Epidermal melanocyte (primary cell): Measurements from ENCODE around the gene DEPP1.

Experiments
- DNase-seq: peaks from one replicate; pipeline ENCODE4 v3.0.0; 2011; ENCODE audit warnings: low spot score; ENCODE audit not compliant: insufficient read length

DEPP1 gene

DNA sequence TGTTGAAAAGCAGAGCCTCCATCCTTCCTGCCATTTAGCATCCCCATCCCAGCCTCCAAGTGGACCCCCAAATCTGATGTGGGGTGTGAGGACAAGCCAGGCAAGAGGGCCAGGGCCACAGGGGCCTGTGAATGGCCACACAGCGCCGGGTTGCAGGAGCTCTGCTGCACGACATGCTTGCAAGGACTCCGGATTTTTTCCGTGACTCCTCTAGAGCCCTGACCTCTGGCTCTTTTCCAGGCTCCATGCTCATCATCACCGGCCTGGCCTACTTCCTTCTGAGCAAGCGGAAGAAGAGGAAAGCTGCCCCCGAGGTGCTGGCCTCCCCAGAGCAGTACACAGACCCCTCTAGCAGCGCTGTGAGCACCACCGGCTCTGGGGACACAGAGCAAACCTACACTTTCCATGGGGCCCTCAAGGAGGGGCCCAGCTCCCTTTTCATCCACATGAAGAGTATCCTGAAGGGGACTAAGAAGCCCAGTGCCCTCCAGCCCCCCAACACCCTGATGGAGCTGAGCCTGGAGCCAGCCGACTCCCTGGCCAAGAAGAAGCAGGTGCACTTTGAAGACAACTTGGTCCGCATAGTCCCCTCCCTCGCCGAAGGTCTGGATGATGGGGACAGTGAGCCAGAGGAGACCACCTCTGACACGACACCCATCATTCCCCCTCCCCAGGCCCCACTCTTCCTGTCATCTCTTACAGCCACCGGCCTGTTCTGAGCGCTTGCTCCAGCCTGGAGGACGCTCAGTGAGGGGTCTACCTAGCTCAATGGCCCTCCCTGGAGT, 44.0 kb downstream of the DEPP1 start:
- DNase-seq, result no peak

DNA sequence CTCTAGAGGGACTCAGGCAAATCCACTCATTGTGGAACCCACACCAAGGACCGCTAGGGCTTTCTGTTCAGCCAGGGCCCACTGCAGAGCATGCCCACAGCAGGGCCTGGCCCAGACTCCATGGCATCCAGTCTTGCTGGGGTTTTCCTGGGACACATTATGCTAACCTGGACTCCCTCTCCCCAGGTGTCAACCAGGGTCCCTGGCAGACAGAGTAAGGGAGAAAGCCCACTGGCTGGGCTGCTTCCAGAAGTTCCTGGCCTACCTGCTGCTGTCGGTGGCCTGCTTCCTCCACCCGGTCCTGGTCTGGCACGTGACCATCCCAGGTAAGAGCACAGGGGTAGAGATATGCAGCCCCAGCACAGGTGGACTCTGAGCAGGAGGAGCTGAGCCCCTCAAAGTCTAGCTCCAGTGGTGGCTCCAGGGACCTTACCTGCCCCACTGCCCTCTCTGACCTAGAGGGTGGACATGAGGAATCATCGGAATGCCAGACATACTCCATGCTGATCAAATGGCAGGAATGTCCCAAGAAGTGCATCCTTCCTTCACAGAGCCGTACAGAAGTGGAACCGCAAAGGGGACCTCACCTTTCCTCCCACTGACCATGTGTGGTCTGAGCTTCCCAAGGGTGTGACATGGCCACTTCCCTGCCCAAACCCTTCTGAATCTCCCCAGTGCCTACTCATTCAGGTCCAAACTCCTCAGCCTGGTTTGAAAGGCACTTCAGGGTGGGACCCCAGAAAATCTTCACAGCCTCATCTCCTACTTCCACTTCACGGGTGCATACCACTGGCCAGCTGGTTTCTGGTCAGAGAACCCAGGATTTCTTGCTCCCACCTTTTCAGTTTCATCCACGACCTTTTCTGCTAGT, 44.9 kb downstream of the DEPP1 start:
- no peak for DNase-seq

DNA sequence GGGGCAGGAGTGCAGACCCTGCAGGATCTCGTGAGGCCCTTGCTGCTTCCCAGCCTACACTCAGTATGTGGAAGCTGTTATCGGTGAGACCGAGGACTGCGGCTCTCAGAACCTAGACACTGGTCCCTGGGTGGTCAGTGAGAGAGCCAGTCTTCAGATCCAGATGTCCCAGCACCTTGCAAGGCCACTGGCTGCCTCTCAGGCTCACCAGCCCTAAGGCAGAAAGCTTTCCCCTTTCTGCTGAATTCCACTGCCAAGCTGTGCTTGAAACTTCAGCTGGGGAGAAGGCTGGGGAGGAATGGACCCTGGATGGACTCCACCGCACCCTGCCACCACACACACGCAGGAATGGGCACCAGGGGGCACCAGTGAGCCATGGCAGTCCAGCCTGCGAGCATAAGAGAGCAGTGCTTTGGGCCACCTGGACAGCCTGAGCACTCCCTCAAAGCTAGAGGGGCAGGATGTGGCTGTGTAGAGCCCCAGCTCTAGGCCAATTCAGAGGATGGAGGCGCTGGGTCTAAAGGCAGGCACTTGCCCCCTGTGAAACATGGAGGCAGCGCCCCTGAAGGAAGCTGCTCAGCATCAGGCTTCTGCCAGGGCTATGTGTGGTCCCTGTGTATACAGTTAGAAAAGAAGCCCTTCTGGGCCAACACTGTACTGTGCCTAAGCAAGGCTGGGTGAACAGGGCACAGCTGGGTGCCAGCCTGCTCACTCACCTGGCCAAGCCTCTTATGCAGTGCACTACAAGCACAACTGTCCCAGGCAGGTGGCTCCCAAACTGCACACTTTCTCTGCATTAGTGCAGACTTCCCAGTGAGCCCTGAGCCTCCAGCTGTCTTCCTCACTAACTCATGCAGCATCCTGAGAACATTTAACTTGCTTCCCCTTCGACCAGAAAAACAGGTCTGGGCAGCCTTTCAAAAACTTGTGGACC, 45.8 kb downstream of the DEPP1 start:
- no peak for DNase-seq

DNA sequence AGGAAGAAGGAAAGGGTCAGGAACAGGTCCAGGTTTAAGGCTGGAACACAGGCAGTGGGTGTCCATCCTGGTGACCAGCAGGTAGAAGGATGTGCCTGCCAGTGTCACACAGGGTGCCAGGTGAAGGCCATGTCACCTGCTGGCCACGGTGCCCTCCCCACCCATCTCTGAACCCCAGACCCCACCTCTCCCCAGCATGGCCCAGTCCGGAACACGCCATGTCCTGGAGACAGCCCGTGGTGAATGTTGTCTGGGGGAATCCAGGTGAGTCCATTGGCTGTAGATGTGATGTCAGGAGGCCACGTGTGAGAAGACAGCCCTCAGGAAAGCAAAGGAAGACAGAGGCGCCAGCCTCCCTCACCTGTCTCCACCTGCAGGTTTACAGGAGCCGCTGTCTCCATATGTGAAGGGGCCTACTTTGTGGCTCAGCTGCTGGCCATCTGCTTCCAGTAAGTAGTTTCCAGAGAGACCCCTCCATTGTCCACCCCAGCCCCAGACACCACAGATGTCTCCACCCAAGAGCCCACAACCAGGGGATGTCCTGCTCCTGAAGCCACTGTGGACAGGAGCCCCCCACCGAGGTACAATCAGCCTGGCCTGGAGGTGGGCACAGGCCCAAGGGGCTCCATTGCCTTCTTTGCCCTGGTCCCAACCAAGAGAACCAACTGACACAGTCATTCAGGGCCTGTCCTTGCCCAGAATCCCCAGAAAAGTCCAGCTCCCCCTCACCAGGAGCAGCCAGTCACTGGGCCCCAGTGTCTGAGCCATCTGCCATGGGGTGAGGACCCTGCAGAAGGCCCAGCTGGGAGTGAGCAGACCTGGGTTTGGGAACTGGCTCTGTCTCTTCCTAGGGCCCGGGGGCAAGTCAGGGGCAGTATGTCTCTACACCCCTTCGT, 46.7 kb downstream of the DEPP1 start:
- DNase-seq, result no peak

DNA sequence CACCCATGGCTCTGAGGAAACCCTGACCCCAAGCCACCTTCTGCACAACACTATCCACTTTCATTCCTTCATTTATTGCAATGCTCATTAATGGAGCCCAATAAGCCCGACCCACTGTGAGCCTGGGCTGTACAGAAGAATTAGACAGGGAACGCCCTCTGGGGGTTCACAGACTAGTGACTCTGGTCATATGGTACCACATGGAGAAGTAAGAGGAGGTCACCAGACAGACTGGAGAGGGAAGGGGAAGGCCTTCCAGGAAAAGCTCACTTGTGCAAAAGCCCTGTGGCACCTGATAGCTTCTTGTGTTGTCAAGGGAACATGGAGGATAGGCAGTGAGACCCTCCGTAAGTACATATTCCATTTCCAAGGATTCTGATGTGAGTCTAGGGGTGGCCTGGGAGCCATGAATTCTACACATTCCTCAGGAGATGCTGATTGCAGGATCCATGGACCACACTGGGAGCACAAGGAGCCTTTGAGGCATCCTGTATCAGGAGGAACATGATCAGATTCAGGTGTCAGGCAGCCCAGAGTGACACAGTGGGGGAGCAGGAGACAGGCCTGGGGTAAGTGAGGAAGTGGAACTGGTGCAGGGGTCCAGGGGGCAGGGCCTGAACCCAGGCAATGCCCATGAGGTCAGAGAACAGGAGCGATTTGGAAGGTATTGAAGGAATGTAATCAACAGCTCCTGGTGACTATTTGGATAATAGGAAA, 47.5 kb downstream of the DEPP1 start:
- DNase-seq, result no peak

DNA sequence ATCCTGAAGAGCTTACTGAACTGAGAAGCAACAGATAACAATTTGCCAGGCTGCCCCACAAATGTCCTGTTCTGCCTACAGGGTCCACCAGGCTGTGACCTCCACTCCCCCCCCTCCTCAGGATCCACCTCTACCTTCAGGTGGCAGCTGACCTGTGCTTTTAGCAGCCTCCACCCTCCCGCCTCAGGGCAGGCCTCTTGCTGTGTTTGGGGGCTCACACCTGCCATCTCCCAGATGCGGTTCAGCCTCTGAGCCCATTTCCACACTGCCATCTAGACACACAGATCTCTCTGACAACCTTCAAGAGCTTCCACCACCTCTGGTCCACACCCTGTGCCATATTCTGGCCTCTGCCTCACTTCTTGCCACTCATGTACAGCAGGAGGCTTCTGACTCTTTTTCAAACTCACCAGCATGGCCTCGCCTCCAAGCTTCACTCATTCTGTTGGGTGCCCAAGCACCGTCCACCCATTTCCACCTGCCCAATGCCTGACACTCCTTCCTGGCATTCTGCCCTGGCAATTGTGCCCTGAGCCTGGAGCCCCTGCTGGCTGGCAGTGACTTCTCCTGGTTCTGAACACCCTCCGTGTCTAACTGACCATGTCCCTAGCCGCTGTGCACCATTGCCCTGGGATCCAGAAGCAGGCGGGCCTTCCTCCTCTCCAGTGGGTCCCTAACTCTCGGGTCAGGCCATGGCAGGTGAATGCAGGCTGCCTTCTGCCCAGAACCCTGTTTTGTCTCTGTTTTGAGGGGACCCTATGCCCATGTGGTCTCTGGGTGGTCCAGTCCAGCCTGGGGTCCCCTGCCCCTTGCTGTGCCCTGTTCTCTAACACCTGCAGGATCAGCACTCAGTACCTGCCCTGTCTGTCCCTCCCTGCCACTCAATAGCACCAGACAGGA, 49.0 kb downstream of the DEPP1 start:
- no peak for DNase-seq

DNA sequence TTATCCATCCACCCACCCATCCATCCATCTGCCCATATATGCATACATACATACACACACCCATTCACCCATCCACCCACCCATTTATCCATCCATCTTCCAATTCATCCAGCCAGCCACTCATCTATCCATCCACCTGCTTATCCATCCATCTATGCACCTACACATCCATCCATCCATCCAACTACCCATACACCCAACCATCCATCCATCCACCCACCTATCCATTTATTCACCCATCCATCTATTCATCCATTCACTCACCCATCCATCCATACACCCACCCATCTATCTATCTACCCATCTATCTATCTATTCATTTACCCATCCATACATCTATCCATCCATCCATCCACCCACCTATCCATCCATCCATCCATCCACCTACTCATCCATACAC, 50.1 kb downstream of the DEPP1 start:
- no peak for DNase-seq

DNA sequence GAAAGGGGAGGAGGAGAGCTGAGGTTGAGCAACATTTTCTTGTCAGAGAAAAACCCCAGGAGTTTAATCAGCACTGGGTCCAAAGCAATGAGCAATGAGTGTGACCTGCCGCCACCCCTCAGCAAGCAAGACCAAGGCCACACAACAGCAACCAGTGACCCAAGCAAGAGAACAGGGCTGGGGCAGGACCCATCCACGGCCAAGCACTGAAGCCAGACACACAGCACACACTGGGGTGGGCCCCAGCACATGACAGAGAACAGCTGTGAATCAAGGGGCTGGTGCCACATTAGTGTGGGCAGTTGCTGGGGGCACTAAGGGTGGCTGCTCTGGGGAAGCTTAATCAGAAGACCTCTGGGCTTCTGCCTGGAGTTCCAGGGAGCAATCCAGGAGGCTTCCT, 51.3 kb downstream of the DEPP1 start:
- no peak for DNase-seq

DNA sequence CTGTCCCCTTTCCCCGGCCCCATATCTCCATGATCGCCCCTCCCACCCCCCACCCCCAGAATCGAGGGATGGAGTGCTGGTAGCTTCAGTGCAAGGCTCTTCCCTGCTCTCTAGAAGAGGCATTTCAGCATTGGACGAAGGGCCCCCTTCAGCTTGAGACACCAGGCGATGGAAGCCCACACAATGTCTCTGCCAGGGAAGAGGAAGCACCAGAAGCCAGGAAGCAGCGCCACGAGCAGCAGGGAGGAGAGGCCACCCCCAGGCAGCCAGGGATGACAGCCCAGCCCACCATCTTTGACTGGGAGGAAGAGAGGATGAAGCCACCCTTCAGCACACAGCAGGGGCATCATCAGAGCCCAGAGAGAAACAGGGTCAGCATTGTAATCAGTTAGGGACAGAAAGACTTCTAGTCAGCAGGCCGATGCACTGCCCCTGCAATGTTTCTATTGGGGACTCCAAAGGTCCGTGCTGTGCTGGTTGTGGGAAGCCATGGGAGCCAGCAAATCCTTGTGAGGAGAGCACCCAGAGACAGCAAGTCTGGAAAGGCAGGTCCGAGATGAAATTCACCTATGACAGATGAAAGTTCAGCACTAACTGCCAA, 51.8 kb downstream of the DEPP1 start:
- no peak for DNase-seq
